Occipital lobe (tissue), 2 donors: Measurements from ENCODE around the gene CXorf65. TPM values are rescaled to one million over a fixed set of nuclear protein-coding genes. Genes with fewer than 3 reads are reported as not detected.

Experiments used
- DNase-seq: peaks from one replicate; lab custom pipeline; 2025; lab: John Stamatoyannopoulos, UW
- total RNA-seq: library from RNA; depleted of rRNA; stranded (reverse); fragments of >200 nt; gene quantifications from one replicate; pipeline ENCODE4 v1.2.3, GENCODE V29; 2014

Gene CXorf65
- total RNA-seq, result not detected

- no peak for DNase-seq
Measured at GRCh38 chrX:71106427-71106826, at the start of gene CXorf65. TSS of gene CXorf65 (minus strand) at chrX:71106740. CDS start at chrX:71106556, 184 bp downstream.

- no peak for DNase-seq
Measured at GRCh38 chrX:71154641-71155040, 48.1 kb upstream of the CXorf65 start.

- no peak for DNase-seq
Measured at GRCh38 chrX:71154196-71154595, 47.7 kb upstream of the CXorf65 start.

- no peak for DNase-seq
Measured at GRCh38 chrX:71151366-71151765, 44.8 kb upstream of the CXorf65 start.

GRCh38 chrX:71148278-71148663, 41.7 kb upstream of the CXorf65 start:
- no peak for DNase-seq

GRCh38 chrX:71147496-71148277, 41.1 kb upstream of the CXorf65 start:
- peak; percentile 5 for DNase-seq

- DNase-seq, result peak; percentile 13
Measured at GRCh38 chrX:71144651-71145050, 38.1 kb upstream of the CXorf65 start, which contains the start of gene NLGN3. TSS of gene NLGN3 (plus strand) at chrX:71144841. CDS start at chrX:71147750, 2,909 bp downstream.

GRCh38 chrX:71143508-71143907, 37.0 kb upstream of the CXorf65 start:
- peak; percentile 2 for DNase-seq

- DNase-seq, result no peak
Measured at GRCh38 chrX:71140440-71140839, 33.9 kb upstream of the CXorf65 start.

- no peak for DNase-seq
Measured at GRCh38 chrX:71131510-71131909, 25.0 kb upstream of the CXorf65 start.

GRCh38 chrX:71128915-71129765, 22.6 kb upstream of the CXorf65 start:
- peak; percentile 33 for DNase-seq

- no peak for DNase-seq
Measured at GRCh38 chrX:71128166-71128833, 21.8 kb upstream of the CXorf65 start.

- DNase-seq, result no peak
Measured at GRCh38 chrX:71118985-71119535, 12.5 kb upstream of the CXorf65 start.

- DNase-seq, result peak; percentile 80
Measured at GRCh38 chrX:71118032-71118984, 11.8 kb upstream of the CXorf65 start, which contains the start of gene MED12. TSS of gene MED12 (plus strand) at chrX:71118596. CDS start at chrX:71118755, 159 bp downstream.

- DNase-seq, result no peak
Measured at GRCh38 chrX:71117358-71117757, 10.8 kb upstream of the CXorf65 start.

- no peak for DNase-seq
Measured at GRCh38 chrX:71111921-71112431, 5.4 kb upstream of the CXorf65 start.

- no peak for DNase-seq
Measured at GRCh38 chrX:71111141-71111843, 4.8 kb upstream of the CXorf65 start, which contains the start of gene IL2RG. TSS of gene IL2RG (minus strand) at chrX:71111577. CDS start at chrX:71111539, 38 bp downstream.

- DNase-seq, result no peak
Measured at GRCh38 chrX:71109051-71109450, 2.5 kb upstream of the CXorf65 start.

- DNase-seq, result no peak
Measured at GRCh38 chrX:71107762-71108360, 1.3 kb upstream of the CXorf65 start.
